Putamen (tissue), 1 donor: Measurements from ENCODE around the gene SEMA6B.

Source experiments
- DNase-seq: peaks from one replicate; pipeline ENCODE4 v3.0.0-alpha.2; 2016; ENCODE audit warnings: low spot score

The SEMA6B gene

DNA sequence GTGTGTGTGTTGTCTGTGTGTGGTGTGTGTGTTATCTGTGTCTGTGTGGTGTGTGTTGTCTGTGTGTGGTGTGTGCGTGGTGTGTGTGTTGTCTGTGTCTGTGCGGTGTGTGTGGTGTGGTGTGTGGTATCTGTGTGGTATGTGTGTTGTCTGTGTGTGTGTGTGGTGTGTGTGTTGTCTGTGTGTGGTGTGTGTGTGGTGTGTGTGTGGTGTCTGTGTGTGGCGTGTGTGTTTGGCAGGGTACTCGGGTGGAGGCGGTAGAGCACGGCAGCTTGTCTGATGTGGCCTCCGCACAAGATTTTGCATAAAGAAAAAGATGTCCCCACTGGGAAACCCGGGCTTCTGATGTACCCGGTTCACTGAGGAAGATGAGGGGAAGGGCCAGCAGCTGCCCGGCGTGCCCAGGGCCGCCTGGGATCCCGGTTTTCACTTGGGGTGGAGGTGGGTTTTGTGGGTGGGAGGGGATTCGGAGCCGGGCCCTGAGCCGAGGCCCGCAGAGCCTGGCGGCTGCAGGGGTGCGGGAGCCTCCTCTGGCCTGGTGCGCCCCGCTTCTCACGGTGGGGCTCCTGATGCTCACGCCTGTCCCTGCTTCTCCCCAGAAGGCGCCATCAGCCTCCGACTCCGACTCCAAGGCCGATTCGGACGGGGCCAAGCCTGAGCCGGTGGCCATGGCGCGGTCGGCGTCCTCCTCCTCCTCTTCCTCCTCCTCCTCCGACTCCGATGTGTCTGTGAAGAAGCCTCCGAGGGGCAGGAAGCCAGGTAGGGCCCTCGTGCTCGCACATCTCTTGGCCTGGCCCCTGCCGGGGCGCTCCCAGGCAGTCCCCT, 66.2 kb downstream of the SEMA6B start:
- no peak for DNase-seq
